ENCODE measurements around the gene TMEM8B.
A peak's percentile ranks its signal among the peaks of the same experiment; 100 is the strongest.

TMEM8B gene

DNA sequence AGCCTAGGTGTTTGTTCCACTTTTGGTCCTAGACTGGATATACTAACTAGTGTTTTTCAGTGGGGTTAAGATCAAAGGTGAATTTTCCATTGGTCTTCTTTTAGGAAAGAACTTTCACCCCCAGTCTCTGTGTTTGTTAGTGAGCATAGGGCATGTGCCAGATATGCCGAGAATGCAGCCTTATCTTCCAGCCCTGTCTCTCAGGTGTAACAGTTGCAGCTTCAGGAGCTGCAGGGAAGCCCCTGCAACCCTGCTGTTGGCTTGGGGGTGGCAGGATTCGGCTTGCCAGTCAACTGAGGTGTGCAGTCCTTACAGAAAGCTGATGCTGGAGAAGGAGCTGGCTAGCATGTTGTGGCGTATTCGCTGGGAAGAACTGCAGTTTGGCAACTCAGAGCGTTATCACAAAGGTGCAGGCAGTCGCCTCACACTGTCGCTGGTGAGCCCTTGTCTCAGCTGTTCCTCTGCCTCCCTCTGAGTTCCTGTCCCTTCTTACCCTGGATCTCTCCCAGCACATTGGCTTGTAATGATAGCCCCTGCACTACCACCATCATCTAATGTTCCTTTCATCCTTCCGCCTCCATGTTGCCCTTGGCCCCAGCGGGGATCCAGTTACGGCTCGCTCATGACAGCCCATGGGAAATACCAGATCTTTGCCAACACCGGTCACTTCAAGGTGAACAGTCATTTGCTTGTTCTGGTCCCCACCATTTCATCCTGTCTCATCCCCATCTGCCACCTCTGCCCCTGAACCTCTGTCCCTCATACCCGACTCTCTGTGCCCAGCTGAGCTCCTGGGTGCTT is 27.5 kb upstream of the TMEM8B start:
- TF ChIP-seq, protein P1, sequence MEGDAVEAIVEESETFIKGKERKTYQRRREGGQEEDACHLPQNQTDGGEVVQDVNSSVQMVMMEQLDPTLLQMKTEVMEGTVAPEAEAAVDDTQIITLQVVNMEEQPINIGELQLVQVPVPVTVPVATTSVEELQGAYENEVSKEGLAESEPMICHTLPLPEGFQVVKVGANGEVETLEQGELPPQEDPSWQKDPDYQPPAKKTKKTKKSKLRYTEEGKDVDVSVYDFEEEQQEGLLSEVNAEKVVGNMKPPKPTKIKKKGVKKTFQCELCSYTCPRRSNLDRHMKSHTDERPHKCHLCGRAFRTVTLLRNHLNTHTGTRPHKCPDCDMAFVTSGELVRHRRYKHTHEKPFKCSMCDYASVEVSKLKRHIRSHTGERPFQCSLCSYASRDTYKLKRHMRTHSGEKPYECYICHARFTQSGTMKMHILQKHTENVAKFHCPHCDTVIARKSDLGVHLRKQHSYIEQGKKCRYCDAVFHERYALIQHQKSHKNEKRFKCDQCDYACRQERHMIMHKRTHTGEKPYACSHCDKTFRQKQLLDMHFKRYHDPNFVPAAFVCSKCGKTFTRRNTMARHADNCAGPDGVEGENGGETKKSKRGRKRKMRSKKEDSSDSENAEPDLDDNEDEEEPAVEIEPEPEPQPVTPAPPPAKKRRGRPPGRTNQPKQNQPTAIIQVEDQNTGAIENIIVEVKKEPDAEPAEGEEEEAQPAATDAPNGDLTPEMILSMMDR (conservative IDR thresholded peaks at IDR 0.05), result no peak
- no peak overlapping the region for H3K27ac ChIP-seq

DNA sequence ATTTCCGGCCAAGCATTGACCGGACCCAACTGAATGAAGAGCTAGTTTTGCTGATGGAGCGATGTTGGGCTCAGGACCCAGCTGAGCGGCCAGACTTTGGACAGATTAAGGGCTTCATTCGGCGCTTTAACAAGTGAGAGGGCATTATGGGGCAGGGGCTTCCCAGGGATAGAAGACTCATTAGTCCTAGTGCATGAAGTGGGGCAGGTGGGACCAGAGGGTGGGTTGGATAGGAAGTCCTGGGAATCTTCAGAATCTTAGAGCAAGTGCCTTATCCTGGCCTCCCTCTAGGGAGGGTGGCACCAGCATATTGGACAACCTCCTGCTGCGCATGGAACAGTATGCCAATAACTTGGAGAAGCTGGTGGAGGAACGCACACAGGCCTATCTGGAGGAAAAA is 22.9 kb upstream of the TMEM8B start:
- no peak overlapping the region for H3K27ac ChIP-seq
- TF ChIP-seq, protein P1 (conservative IDR thresholded peaks at IDR 0.05), result no peak

DNA sequence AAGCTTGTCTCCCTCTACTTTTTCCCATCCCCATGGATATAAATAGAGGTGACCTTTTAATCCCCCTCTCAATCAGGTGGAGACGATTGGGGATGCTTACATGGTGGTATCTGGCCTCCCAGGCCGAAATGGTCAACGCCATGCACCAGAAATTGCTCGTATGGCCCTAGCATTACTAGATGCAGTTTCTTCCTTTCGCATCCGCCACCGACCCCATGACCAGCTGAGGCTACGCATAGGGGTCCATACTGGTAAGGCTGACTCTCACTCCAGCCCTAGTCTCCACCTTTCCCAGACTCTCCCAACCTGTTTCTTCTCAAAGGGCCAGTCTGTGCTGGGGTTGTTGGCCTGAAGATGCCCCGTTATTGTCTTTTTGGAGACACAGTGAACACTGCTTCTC is 20.6 kb upstream of the TMEM8B start:
- H3K27ac ChIP-seq, result no peak overlapping the region
- TF ChIP-seq, protein P1 (conservative IDR thresholded peaks at IDR 0.05), result no peak

DNA sequence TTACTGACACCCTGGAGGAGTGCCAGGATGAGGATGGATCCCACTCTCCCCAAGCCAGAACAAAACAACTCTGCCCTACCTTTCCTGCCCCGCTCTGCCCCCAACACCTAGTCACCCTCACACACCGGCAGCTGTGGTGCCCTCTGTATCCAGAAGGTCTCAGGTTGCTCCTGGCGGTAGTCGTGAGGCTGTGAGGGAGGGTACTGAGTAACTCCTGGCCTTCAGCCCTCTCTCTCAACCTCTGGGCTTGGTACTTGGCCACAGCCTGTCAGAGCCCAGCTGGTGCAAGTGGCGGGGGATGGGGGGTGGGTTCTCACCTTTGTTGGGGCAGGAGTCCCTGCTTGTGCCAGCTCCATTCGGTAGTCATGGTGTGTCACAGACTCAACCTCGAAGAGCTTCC is 18.9 kb upstream of the TMEM8B start:
- TF ChIP-seq, protein P1 (conservative IDR thresholded peaks at IDR 0.05), result no peak
- no peak overlapping the region for H3K27ac ChIP-seq

DNA sequence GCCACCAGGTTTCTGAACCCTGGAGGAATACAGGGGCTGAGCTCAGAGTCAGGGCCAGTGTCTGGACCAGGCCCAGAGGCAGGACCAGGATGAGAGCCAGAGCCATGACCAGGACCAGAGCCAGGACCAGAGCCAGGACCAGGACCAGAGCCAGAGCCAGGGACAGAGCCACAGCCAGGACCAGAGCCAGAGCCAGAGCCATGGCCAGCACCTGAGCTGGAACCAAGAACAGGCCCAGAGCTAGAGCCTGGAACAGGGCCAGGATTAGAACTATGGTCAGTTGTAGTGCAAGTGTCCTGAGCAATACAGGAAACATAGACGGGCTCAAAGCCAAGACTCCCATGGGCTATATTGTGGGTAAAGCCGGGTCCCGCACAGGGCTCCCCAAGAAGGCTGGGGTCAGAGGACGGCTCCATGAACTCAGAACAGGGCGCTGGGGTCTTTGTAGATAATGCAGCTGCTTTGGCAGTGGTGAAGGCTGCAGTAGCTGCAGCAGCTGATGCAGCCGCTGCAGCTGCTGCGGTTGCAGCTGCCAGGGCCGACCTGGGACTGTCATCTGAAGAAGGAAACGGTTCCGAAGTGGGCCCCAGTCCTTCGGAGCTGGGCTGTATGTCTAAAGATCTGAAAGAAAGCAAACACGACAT is 17.5 kb upstream of the TMEM8B start:
- H3K27ac ChIP-seq, result peak overlapping the region; percentile 98
- TF ChIP-seq, protein P1 (conservative IDR thresholded peaks at IDR 0.05), result no peak

DNA sequence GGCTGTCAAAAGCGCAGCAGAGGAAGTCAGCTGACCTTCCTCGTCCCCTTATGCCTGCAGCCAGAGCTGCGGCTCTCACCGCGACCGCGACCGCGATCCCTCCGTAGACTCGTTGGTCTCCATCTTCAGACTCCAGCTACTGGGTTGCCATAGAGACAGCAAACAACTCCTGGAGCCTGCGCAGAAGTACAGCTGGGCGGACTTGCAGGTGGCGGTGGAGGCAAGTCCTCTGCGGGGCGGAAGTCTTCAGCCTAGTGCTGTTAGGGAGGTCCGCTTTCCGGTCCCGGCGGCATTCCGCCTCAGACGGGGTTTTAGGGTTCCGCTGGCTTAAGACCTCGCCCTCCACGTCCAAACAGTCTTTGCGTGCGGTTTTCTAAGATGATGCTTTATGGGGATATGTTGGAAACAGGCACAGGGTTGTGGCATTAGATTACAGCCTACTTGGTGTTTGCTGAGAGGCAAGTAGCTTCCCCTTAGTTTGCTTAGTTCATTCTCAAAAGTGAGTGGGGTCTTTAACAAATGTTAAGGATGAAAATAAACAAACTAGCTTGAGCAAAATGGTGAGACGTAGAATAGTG is 16.9 kb upstream of the TMEM8B start, which contains the start of gene SPAG8:
TSS of gene SPAG8 (minus strand) at position 238 of the 578 bp plus-strand sequence. CDS start at position 123, 115 bp downstream.
- TF ChIP-seq, protein P1 (conservative IDR thresholded peaks at IDR 0.05), result no peak
- peak within 1 kb of the TSS; percentile 98 for H3K27ac ChIP-seq

DNA sequence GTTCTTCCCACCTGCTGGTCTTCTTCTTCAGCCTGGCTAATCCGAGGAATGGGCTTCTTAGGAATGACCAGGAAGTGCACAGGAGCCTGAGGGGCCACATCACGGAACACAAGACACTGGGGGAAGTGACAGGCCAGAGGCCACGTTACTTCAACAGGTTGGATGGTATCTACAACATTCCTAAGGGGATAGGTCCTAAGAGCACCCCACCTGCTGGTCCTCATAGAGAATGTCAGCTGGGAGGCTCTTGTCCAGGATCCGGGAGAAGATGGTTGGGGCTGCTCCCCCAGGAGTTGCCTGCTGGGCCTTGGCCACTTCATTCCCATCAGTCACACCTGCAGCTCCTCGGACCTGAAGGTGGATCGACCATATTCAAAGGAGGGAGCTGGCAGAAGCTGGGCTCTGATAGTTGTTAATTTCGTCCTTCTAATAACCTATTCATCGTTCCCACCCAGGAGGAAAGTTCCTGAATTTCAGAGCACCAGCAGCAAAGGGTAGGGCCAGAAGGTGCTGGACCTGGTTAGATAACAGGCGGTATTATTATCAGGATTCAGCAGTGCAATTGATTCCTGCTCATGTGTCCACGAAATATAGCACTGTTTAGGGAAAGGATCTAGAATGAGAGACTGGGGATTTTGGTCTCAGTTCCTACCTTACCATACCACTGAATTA is 15.5 kb upstream of the TMEM8B start:
- peak overlapping the region; percentile 98 for H3K27ac ChIP-seq
- TF ChIP-seq, protein P1 (conservative IDR thresholded peaks at IDR 0.05), result peak; percentile 19; the same call in 1 of the 2 replicates
